Measurements from ENCODE around the gene CISD1.
"Not testable (repeated sequence)": the region's sequence is repeated elsewhere in the genome, so short reads cannot be mapped to it uniquely, and the experiment has no call there.

- not testable (repeated sequence) for TF ChIP-seq CTCF, POLR2A, EP300 (IDR thresholded peaks at IDR 0.05)
Observed at GRCh38 chr10:58244666-58245065, 24.3 kb upstream of the CISD1 start.
